ENCODE data around the gene CSNK2A3.
"Not testable (repeated sequence)": the region's sequence is repeated elsewhere in the genome, so short reads cannot be mapped to it uniquely, and the experiment has no call there.

CSNK2A3 gene

GRCh38 chr11:11380340-11380739 is 27.3 kb upstream of the CSNK2A3 start:
- DNase-seq (ENCODE audit: low spot score) = no peak

- DNase-seq (ENCODE audit: low spot score) = no peak
These were observed 26.6 kb upstream of the CSNK2A3 start for GRCh38 chr11:11379661-11380060.

GRCh38 chr11:11378184-11378940 is 25.3 kb upstream of the CSNK2A3 start:
- DNase-seq (ENCODE audit: low spot score) = no peak

GRCh38 chr11:11374358-11375148 is 21.5 kb upstream of the CSNK2A3 start:
- DNase-seq (ENCODE audit: low spot score) = no peak

GRCh38 chr11:11373934-11374333 is 20.9 kb upstream of the CSNK2A3 start:
- DNase-seq (ENCODE audit: low spot score) = no peak

- DNase-seq (ENCODE audit: low spot score) = no peak
These were observed 19.4 kb upstream of the CSNK2A3 start for GRCh38 chr11:11372461-11372860.

GRCh38 chr11:11370962-11371303 is 17.9 kb upstream of the CSNK2A3 start:
- DNase-seq (ENCODE audit: low spot score) = no peak

- no peak for DNase-seq (ENCODE audit: low spot score)
These were observed 17.4 kb upstream of the CSNK2A3 start for GRCh38 chr11:11370255-11370961.

- DNase-seq (ENCODE audit: low spot score) = no peak
These were observed 13.7 kb upstream of the CSNK2A3 start for GRCh38 chr11:11366793-11367192.

GRCh38 chr11:11363674-11364073 is 10.6 kb upstream of the CSNK2A3 start:
- DNase-seq (ENCODE audit: low spot score) = no peak

GRCh38 chr11:11359611-11360010 is 6.6 kb upstream of the CSNK2A3 start:
- no peak for DNase-seq (ENCODE audit: low spot score)

- no peak for DNase-seq (ENCODE audit: low spot score)
These were observed 3.8 kb upstream of the CSNK2A3 start for GRCh38 chr11:11356842-11357241.

GRCh38 chr11:11351851-11352250 is 1.2 kb downstream of the CSNK2A3 start:
- DNase-seq (ENCODE audit: low spot score) = not testable (repeated sequence)

- no peak for DNase-seq (ENCODE audit: low spot score)
These were observed 1.9 kb downstream of the CSNK2A3 start for GRCh38 chr11:11351042-11351586.

GRCh38 chr11:11349870-11350337 is 3.1 kb downstream of the CSNK2A3 start:
- DNase-seq (ENCODE audit: low spot score) = no peak

GRCh38 chr11:11349106-11349825 is 3.8 kb downstream of the CSNK2A3 start:
- no peak for DNase-seq (ENCODE audit: low spot score)

GRCh38 chr11:11348303-11348702 is 4.7 kb downstream of the CSNK2A3 start:
- no peak for DNase-seq (ENCODE audit: low spot score)

GRCh38 chr11:11347592-11347991 is 5.5 kb downstream of the CSNK2A3 start:
- DNase-seq (ENCODE audit: low spot score) = no peak

- DNase-seq (ENCODE audit: low spot score) = no peak
These were observed 6.7 kb downstream of the CSNK2A3 start for GRCh38 chr11:11346303-11346702.

GRCh38 chr11:11345099-11345498 is 8.0 kb downstream of the CSNK2A3 start:
- DNase-seq (ENCODE audit: low spot score) = no peak

- DNase-seq (ENCODE audit: low spot score) = no peak
These were observed 9.0 kb downstream of the CSNK2A3 start for GRCh38 chr11:11344045-11344444.

- no peak for DNase-seq (ENCODE audit: low spot score)
These were observed 14.7 kb downstream of the CSNK2A3 start for GRCh38 chr11:11338304-11338703.

Measured in left forelimb (tissue), 1 donor.